Thoracic aorta (tissue), 2 donors: ENCODE data around the gene INPP5A. TPM values are rescaled to one million over a fixed set of nuclear protein-coding genes. Genes with fewer than 3 reads are reported as not detected.

Experiments
- ATAC-seq: fragments of 150-250 bp; one replicate; pipeline ENCODE4 v1.8.0; 2017; ENCODE audit warnings: low read depth; ENCODE audit not compliant: insufficient number of reproducible peaks, low FRiP score
- DNase-seq: peaks from one replicate; pipeline ENCODE4 v3.0.0-alpha.2; 2020; ENCODE audit warnings: low spot score
- H3K27ac ChIP-seq, 2 donors: fragments of 200-600 bp; sonication (generic); 1 replicate in 1 of 2; 2 replicates in 1 of 2; pipeline ENCODE4 v1.5.1; 2016; ENCODE audit warnings: mild to moderate bottlenecking in 2 of 2, moderate library complexity in 2 of 2
- H3K27me3 ChIP-seq: fragments of 200-600 bp; sonication (generic); replicated peaks from 2 replicates; pipeline ENCODE4 v1.6.0; 2016; ENCODE audit warnings: mild to moderate bottlenecking; ENCODE audit not compliant: insufficient read depth
- H3K36me3 ChIP-seq: fragments of 200-600 bp; sonication (generic); one replicate; pipeline ENCODE4 v1.5.1; 2016
- H3K4me1 ChIP-seq, 2 donors: fragments of 200-600 bp; sonication (generic); 1 replicate in 1 of 2; 2 replicates in 1 of 2; pipeline versions ENCODE4 v1.5.1 to v1.6.0; 2016; ENCODE audit warnings: low read depth in 2 of 2, mild to moderate bottlenecking in 1 of 2; ENCODE audit not compliant: control insufficient read depth in 1 of 2
- H3K4me3 ChIP-seq: fragments of 200-600 bp; sonication (generic); 2 replicates; pipeline ENCODE4 v1.5.1; 2016; ENCODE audit warnings: mild to moderate bottlenecking
- H3K9me3 ChIP-seq: fragments of 200-600 bp; sonication (generic); 2 replicates; pipeline ENCODE4 v1.5.1; 2016
- total RNA-seq, 2 donors: library from RNA; depleted of rRNA; stranded (reverse); fragments of >200 nt; gene quantifications; one replicate each; pipeline versions ENCODE4 v1.1.0 to v1.2.3, GENCODE V29; 2016
- TF ChIP-seq, protein P1 (sequence below): fragments of 200-600 bp; sonication (generic); IDR thresholded peaks from one replicate; pipeline ENCODE4 v1.5.1; 2019; ENCODE audit warnings: antibody characterized with exemption

Gene INPP5A
- total RNA-seq, 2 donors from 2014 or later: 120 to 142 TPM

GRCh38 chr10:132492323-132493025, 45.1 kb upstream of the INPP5A start:
- H3K27ac ChIP-seq: no peak overlapping the region
- no peaks in the 10 kb centered on the region for H3K9me3 ChIP-seq
- no peak for ATAC-seq
- H3K4me3 ChIP-seq: no peak overlapping the region
- TF ChIP-seq, protein P1, sequence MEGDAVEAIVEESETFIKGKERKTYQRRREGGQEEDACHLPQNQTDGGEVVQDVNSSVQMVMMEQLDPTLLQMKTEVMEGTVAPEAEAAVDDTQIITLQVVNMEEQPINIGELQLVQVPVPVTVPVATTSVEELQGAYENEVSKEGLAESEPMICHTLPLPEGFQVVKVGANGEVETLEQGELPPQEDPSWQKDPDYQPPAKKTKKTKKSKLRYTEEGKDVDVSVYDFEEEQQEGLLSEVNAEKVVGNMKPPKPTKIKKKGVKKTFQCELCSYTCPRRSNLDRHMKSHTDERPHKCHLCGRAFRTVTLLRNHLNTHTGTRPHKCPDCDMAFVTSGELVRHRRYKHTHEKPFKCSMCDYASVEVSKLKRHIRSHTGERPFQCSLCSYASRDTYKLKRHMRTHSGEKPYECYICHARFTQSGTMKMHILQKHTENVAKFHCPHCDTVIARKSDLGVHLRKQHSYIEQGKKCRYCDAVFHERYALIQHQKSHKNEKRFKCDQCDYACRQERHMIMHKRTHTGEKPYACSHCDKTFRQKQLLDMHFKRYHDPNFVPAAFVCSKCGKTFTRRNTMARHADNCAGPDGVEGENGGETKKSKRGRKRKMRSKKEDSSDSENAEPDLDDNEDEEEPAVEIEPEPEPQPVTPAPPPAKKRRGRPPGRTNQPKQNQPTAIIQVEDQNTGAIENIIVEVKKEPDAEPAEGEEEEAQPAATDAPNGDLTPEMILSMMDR: no peak
- DNase-seq: no peak
- no peaks in the 10 kb centered on the region for H3K36me3 ChIP-seq
- no peaks in the 10 kb centered on the region for H3K27me3 ChIP-seq
- peaks cover 3 to 48% of the 10 kb centered on the region in 2 donors for H3K4me1 ChIP-seq

- no peak for ATAC-seq
- Histone ChIP-seq H3K27ac (no peak overlapping the region), H3K4me1 (peaks cover 3 to 47% of the 10 kb centered on the region in 2 donors)
These were observed 44.3 kb upstream of the INPP5A start for GRCh38 chr10:132493246-132493755.

GRCh38 chr10:132493756-132494290, 43.8 kb upstream of the INPP5A start:
- Histone ChIP-seq H3K4me3 (no peak overlapping the region), H3K27ac (no peak overlapping the region), H3K4me1 (peaks cover 3 to 41% of the 10 kb centered on the region in 2 donors), H3K9me3 (no peaks in the 10 kb centered on the region), H3K36me3 (no peaks in the 10 kb centered on the region), H3K27me3 (no peaks in the 10 kb centered on the region)
- no peak for ATAC-seq
- TF ChIP-seq, protein P1: no peak
- no peak for DNase-seq

More at GRCh38 chr10:132493246-132493755, 44.3 kb upstream of the INPP5A start:
- no peaks in the 10 kb centered on the region for H3K9me3 ChIP-seq
- no peaks in the 10 kb centered on the region for H3K36me3 ChIP-seq
- DNase-seq: no peak
- no peak overlapping the region for H3K4me3 ChIP-seq
- no peaks in the 10 kb centered on the region for H3K27me3 ChIP-seq
- TF ChIP-seq, protein P1: no peak

- ATAC-seq (no peak), DNase-seq (no peak)
- Histone ChIP-seq H3K36me3 (no peaks in the 10 kb centered on the region), H3K4me3 (no peak overlapping the region), H3K27ac (peak overlapping the region; percentile 28 to 59), H3K4me1 (peaks cover 3 to 35% of the 10 kb centered on the region in 2 donors), H3K9me3 (no peaks in the 10 kb centered on the region), H3K27me3 (no peaks in the 10 kb centered on the region)
- TF ChIP-seq, protein P1: no peak
These were observed 42.5 kb upstream of the INPP5A start for GRCh38 chr10:132494866-132495630.
